Stimulated activated CD8-positive, alpha-beta memory T cell treated with anti-CD3 and anti-CD28 coated beads, Interleukin-12 subunit alpha, Interleukin-12 subunit beta, amount 100 ng/mL, for 4 hours (primary cell): ENCODE measurements around the gene IL1F10.
"Not testable (repeated sequence)": the region's sequence is repeated elsewhere in the genome, so short reads cannot be mapped to it uniquely, and the experiment has no call there.

Experiments used
- DNase-seq: peaks from one replicate; pipeline ENCODE4 v3.0.0-alpha.2; 2020; ENCODE audit warnings: low read depth

IL1F10 gene

DNA sequence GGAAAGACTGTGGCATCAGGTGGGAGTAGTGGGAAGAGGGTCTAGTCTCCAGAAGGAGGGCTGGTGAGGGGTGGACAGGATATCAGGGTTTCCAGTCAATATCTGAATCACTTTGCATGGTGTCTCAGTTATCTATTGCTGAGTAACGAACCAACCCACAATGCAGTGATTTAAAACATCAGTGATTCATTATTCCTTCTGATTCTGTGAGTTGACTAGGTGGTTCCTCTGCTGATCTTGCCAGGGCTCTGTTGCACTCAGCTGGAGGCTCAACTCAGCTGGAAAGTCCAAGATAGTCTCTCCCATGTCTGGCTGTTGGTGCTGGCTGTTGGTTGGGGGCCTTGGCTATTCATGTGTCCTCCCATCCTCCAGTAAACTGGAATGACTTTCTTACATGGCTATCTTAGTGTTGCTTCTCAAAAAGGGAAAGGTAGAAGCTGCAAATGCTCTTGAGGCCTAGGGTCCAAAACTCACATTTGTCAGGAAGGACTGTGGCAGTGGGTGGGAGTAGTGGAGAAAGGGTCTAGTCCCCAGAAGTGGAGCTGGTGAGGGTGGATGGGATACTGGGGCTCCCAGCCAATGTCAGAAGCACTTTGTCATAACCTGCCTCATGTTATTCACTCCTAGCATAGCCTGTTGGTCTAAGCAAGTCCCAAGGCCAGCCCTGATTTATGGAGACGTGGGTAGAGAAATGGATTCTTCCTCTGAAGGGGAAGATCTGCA, 13.9 kb downstream of the IL1F10 start:
- no peak for DNase-seq

DNA sequence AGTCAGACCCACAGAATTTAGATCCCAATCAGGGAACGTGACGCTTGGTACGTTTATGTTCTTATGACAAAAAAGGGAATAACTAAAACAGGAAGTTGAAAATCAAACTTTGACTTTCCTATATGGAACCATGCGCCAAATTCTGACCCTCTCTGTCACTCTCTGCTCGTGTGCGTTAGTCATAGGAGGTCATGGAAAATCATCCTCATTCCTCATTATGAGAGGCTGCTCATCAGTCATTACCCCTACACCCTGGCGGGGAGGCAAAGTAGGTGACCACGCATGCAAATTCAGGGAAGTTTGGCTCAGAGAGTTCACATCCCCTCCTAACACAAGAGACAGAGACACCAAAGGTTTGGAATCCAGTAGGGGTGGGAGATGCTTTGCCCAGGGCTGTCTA, 15.5 kb downstream of the IL1F10 start:
- DNase-seq: no peak

DNA sequence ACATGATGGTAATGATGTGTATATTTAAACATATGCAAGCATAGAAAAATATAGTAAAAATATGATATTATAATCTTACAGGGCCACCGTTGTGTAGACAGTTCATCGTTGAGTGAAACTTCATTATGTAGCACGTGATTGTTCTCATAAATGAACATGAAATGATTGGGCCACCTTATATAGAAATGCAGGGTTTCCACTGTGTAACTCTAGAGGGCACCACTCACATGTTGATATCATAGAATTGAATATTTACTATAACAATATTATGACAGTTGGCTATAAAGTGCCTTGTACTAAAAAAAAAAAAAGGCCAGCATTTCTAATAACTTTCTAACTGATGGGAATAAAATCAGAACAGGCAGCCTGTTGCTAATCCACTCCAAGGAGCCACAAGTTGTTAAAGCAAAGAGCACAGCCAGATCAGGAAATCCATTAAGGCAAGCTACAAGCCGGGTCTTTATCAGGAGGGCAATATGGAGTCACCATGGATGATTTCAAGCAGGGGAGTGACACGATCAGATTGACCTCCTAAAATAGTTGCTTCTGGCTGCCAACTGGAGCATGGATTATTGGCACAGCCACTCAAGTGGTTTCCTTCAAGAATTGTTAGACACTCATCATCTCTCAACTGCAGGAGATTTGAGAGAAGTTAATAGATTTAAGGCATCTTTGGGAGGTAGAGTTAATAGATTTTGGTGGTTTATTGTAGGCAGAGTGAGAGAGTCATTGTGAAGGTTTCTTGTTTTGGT, 16.7 kb downstream of the IL1F10 start:
- DNase-seq: no peak

DNA sequence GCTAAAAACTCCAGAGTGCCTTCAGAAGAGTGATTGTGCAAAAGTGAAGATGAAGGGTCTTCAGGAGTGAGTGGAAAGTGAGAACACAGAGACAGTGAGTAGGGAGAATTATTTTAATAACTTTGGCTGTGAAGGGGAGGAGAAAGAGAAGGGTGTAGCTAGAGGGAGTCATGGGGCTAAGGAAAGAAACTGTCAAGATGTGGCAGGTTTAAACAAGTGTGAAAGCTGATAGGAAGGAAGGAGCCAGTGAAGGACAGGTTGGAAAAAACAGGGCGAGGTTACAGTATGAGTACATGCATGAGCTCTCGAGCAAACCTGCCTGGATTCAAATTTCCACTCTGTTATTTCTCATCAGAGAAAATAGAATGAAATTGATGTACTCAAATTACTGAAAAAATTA, 17.8 kb downstream of the IL1F10 start:
- DNase-seq: no peak

DNA sequence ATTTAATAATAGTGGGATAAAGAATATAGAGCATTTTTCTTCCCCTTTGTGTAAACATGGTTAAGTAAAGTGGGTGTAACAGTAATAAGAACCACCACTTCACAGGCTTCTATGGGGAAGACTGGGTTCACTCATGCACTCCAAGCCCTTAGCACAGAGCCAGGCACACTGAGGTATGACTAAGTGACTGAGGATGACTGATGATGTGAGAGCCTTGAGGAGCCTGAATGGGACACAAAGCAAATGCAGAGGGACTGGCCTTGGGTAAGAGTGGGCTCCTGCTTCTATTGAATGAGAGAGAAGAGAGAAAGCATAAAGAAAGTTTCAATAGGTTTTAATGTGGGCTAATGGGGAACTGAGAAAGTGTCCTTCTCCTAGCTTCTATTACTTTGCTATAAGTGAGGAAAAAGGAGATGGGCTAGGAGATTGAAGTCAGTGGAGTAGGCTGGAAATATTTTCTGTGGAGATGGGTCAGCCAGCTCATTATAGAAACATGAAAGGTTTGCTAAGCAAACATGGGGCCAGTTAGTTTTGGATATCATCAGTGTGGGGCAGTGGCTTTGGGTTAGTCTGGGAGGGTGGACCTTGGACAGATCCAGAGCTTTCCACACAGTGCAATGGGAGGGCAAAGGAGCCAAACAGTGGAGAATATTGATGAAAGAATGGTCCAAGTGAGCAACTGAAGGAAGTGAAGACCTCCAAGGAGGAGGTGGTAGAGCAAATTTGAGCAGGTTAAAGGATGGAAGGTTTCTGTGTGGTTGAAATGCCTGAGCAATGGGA, 20.6 kb downstream of the IL1F10 start:
- DNase-seq: no peak

DNA sequence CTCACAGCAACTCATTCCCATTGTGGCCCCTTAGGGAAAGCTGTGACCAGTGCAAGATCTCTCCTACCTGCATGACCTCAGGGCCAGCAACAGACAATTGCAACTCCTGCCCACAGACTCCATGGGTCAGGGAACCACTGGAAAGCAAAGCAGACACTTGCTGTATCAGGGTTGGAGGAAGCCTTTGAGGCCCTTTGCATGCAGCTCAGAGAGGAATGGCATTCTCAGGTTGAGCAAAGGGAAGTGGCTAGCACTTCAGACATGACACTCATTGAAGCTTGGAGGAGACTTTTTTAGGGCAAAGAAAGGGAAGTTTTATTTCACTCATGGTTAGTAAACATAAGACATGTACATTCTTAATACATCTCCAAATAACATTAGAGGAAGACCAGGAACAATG, 22.1 kb downstream of the IL1F10 start:
- DNase-seq: no peak

DNA sequence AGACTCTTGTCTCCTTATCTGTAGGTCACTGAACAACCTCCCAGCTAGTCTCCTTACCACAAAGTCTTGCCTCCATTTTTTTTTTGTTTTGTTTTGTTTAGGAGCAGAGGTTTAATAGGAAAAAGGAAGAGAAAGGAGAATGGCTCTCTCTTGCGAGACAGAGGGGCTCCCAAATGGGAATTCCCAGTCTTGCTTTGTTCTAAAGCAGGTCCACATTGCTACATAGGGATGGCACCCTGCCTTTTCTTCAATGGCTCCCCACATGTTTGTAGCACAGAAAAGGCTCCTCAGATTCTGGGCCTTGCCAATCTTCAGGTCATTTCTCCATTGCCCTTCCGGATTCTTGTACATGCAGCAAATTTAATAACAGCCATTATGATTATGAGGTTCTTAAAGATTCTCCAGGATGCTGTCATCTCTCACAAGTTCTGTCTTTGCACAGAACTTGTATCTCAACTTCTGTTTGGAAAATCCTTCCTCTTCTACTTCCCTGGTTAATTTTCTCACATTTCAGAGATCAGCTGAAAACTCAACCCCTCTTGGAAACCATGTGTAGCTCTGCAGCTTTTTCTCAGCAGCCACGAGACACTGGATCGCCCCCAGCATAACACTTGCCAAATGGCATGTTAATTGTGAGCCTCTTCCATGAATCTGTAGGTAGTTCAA, 23.6 kb downstream of the IL1F10 start:
- DNase-seq: no peak

DNA sequence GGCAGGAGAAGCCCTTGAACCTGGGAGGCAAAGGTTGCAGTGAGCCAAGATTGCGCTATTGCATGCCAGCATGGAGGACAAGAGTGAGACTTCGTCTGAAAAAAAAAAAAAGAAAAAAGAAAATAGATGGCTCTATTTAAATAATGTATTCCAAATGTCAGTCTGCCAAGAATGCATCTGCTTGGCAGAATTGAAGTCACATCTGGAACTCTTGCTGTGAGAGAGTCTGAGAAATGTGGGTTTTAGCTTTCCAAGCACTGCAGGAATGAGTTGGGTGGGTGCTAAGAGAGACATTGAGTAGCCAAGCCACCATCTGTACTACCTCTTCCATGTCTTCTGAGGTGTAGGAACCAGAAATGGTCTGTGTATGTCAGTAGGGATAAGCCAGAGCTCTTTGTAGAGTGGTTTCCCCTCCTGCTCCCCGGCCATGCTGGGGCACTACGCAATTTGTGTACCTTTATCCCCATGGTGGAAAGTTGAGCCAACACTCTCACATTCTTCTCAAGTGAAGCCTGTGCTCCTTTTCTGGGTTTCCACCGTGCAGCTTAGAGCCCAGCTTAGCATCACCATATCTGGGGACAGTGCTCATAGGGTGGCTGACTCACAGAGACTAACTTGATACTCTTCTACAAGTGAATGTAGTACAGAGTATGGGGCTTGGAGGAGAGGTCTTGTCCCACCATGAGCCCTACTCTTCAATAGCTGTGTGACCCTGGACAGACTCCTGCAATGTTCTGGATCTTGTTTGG, 25.3 kb downstream of the IL1F10 start:
- no peak for DNase-seq

DNA sequence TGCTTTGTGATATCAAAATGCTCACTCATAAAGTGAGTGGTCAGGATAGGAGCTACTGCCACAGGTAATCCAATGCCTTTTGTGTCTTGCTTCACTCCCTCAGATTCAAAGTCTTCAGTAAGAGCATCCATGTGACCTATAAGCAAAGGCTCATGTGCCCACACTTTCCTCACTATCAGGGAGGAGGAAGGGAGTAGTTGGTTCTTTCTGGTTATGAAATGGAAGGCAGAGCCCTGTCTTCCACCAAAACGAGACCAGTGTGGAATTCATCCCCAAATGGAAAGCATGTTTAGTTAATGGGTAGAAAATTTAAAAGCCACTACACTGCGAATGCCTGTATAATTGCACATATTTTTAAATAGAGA, 25.8 kb downstream of the IL1F10 start:
- no peak for DNase-seq

DNA sequence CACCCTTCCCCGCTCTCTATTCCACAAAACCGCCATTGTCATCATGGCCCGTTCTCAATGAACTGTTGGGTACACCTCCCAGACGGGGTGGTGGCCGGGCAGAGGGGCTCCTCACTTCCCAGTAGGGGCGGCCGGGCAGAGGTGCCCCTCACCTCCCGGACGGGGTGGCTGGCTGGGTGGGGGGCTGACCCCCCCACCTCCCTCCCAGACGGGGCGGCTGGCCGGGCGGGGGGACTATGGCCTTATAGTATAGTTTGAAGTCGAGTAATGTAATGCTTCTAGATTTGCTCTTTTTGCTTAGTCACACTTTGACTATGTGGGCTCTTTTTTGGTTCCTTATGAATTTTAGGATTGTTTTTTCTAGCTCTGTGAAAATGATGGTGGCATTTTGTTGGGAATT, 28.5 kb downstream of the IL1F10 start:
- not testable (repeated sequence) for DNase-seq

DNA sequence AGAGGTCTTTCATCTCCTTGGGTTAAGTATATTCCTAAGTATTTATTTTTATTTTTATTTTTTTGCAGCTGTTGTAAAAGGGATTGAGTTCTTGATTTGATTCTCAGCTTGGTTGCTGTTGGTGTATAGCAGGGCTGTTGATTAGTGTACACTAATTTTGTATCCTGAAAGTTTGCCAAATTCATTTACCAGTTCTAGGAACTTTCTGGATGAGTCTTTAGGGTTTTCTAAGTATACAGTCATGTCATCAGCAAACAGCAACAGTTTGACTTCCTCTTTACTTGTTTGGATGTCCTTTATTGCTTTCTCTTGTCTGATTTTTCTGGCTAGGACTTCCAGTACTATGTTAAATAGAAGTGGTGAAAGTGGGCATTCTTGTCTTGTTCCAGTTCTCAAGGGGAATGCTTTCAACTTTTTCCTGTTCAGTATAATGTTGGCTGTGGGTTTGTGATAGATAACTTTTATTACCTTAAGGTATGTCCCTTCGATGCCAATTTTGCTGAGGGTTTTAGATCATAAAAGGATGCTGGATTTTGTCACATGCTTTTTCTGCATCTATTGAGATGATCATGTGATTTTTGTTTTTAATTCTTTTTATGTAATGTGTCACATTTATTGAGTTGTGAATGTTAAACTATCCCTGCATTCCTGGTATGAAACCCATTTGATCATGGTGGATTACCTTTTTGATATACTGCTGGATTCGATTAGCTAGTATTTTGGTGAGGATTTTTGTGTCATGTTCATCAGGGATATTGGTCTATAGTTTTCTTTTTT, 29.3 kb downstream of the IL1F10 start:
- not testable (repeated sequence) for DNase-seq

DNA sequence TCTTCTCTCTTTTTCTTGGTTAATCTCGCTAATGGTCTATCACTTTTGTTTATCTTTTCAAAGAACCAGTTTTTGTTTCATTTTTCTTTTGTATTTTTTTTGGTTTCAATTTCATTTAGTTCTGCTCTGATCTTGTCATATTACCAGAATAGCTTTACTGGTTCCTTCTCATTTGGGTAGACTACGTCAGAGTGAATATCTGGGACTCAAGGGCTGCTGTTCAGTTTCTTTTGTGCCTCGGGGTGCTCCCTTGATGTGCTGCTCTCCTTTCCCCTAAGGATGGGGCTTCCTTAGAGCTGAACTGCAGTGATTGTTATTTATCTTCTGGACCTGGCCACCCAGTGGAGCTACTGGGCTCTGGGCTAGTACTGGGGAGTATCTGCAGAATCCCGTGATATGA, 30.3 kb downstream of the IL1F10 start:
- no peak for DNase-seq

DNA sequence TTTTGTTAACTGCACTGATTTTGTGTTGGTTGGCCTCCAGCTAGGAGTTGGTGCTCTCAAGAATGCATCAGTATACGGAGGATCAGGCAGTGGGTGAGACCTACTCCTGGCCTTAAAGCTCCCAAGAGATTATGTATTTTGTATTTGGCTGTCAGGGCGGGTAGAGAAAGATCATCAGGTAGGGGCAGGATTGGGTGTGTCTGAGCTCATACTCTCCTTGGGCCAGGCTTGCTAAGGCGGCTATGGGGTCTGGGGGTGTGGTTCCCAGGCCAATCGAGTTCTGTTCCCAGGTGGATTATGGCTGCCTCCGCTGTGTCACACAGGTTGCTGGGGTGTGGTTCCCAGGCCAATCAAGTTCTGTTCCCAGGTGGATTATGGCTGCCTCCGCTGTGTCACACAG, 30.8 kb downstream of the IL1F10 start:
- DNase-seq: no peak

DNA sequence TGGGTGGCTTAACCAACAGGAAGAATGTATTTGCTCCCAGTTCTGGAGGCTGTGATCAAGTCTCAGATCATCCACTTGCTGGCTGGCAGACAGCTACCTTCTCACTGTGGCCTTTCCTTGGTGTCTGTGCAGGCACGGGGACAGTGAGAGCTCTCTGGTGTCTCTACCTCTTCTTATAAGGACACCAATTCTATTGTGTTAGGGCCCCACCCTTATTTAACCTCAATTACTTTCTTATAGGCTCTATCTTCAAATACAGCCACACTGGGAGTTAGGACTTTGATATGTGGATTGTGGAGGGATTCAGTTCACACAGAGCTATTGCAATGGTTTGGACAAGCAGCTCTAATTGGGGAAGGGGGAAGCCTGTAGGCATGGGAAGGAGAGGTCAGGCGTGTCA, 34.4 kb downstream of the IL1F10 start:
- no peak for DNase-seq

DNA sequence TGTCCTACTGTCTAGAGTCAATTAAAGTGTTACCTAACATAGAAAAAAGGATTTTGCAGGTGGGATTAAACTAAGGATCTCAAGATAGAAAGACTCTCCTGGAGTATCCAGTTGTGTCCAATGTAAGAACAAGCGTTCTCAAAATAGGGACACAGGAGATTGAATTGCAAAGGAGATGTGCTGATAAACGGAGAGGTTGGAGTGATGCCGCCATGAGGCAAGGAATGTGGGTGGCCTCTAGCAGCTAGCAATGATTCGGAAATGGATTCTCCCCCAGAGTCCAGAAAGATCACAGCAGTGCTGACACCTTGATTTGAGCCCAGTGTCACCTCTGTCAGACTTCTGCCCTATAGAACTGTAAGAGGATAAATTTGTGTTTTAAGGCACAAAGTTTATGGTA, 35.5 kb downstream of the IL1F10 start:
- DNase-seq: no peak

DNA sequence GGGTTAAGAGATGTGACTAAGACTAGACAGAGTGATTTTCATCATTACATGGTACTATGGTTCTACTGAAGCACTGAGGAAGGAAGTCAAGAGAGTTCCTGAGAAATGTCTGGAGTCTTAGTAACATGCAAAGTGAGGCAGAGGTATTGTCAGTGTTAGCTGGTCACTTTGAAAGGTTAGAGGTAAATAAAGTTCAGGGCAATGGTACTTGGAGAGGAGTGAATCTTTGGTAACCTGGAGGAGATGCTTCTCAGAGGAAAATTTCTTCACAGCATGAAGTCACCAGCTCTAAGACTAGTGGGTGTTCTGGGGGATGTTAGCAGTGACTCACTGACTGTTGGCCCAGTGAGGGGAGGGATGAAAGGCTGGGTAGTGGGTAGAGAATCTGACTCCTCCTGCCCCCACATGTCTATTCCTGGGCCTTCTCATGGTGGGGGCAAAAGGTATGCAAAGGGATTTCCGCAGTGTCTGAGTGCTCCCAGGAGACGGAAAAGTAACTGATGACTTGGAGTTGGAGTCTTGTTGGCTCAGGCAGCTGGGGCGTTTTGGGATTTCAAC, 36.4 kb downstream of the IL1F10 start:
- DNase-seq: no peak

DNA sequence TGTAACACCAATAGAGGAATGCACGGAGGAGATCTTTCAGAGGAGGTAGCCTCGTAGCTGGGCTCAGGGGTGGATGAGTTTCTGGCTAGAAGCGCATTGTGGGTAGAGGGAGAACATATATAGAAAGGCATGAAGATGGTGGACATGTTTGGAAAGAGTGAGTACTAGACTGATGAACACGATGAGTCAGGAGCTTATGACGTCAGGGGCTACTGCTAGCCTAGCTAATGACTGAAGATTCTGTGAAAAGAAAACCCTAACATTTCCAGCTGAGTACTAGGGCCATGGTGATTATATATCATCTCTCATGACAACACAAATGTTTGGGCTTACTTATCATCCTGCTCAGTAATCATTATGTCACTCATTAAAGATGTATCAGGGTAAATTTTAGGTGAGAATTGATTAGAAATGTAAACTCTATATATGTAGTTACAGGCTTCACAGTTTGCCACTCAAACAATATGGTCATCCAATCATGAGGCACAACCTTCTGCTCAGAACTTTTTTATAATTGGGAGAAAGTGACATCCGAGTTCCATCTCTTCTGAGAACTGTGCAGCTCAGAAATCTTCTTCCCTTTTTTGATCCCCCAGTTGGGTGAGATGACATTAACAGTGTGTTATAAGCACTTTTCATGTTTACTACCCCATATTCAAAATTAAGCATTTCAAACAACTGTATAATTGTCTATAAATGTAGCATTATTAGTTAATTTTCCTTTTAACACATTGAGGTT, 37.4 kb downstream of the IL1F10 start:
- DNase-seq: no peak

DNA sequence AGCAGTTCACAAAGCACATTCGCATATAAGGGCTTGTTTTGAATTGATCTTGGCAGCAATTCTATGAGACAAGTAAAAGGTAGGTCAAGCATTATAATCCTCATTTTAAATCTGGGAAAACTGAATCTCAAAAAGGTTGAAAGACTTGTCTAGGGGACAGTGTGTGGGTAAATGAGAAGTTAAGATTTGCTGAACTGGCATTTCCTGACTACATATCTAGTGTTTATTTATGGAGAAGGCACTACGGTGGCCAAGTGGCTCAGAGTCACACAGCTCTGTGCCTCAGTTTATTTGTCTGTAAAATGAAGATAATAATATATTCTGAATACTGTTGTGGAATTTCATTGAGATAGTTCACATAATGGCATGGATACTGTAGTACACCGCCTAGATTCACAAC, 43.4 kb downstream of the IL1F10 start:
- no peak for DNase-seq

DNA sequence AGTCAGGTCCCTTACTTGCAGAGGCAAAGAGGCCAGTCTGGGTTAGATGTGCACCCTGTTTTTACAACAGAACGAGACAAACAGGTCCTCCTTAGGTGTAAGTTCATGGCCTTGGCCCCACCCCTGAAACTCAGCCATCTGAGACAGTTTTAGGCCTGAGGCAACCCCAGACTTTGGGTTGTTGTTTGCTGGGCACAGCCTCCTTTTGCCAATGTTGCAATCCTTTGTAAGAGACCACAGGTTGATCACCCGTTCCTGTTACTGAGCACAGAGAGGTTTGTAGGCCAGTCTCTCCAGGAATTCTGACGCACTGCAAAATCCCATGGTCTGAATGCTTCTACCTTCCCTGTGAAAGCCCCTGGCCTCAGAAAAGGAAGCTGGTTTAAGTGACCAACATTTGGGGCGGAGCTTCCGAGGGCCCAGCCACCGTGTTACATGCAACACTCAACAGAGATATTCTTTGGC, 44.1 kb downstream of the IL1F10 start:
- DNase-seq: no peak

DNA sequence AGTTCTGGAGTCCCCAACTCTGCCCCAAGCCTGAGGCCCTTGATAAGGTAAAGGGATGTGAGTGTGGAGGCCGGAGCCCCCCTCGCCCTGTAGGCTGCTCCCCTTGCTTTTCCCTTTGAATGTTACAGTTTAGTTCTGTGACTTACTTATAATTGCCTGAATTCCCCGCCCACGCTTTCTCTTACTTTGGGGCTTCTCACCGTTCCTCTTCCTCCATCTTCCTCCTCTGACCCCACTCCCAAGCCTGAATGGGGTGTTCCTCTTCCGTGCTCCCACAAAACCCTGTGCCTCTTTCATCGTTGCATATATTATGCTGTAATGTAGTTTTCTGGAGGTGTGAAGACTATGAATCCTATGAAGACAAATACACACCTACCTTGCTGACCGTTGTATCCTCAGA, 44.7 kb downstream of the IL1F10 start:
- DNase-seq: no peak
